ENCODE results near the gene HCFC1. TPM values are rescaled to one million over a fixed set of nuclear protein-coding genes. Genes with fewer than 3 reads are reported as not detected.

Gene HCFC1
- total and polyA plus RNA-seq, 3 donors from 2014 or later, result 32.3 to 115 (median 102) TPM

DNA sequence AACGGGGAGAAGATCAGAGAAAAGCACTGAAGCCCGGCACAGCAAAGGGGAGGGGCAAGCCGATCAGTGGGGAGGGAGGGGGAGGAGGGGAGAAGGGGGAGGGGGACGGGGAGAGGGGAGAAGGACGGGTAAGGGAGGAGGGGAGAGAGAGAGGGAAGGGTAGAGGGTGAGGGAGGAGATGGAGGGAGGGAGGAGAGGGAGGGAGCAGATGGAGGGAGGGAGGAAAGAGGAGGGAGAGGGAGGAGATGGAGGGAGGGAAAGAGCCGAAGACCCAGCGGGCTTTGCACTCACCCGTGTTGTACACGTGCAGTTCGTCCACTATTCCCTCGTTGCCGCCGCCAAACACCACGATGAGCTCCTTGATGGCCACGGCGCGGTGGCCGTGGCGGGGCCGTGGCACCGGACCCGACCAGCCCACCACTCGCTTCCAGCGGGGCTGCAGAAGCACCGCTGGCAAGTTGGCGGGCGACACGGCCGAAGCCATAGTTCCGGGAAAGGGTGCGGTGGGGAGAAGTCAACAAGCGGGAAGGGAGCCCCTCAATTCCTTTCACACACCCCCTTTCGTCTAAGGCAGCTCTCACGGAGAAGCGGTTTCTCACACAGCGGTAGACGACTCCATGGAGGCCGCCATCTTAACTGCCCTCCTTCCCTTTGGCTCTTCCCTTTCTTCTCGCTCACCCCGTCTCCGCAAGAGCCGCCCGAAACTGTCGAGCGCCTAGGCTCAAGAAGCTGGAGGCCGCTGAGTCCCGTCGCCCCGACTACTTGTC, 1.1 kb downstream of the HCFC1 start:
- H3K4me1 ChIP-seq, result peaks cover 12% of the 10 kb centered on the region
- H3K36me3 ChIP-seq (ENCODE audit: low read depth, missing control alignments), result no peaks in the 10 kb centered on the region
- TF ChIP-seq, protein P1, sequence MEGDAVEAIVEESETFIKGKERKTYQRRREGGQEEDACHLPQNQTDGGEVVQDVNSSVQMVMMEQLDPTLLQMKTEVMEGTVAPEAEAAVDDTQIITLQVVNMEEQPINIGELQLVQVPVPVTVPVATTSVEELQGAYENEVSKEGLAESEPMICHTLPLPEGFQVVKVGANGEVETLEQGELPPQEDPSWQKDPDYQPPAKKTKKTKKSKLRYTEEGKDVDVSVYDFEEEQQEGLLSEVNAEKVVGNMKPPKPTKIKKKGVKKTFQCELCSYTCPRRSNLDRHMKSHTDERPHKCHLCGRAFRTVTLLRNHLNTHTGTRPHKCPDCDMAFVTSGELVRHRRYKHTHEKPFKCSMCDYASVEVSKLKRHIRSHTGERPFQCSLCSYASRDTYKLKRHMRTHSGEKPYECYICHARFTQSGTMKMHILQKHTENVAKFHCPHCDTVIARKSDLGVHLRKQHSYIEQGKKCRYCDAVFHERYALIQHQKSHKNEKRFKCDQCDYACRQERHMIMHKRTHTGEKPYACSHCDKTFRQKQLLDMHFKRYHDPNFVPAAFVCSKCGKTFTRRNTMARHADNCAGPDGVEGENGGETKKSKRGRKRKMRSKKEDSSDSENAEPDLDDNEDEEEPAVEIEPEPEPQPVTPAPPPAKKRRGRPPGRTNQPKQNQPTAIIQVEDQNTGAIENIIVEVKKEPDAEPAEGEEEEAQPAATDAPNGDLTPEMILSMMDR (IDR thresholded peaks at IDR 0.05), result no peak
- no peak for TF ChIP-seq POLR2A (IDR thresholded peaks at IDR 0.05)
- no peaks in the 10 kb centered on the region for H3K9me3 ChIP-seq
- intact Hi-C loops (cut with DNase I; ENCODE audit: low total_unique reads), result no loop called here
- H3K4me3 ChIP-seq, result peak overlapping the region; percentile 74 to 88
- peak; percentile 42 for DNase-seq
- peak overlapping the region; percentile 98 to 99 for H3K27ac ChIP-seq
- WGBS, 2 donors, result 0% methylated on average over 3 to 37 of the region's 49 CpGs
- no peaks in the 10 kb centered on the region for H3K27me3 ChIP-seq

DNA sequence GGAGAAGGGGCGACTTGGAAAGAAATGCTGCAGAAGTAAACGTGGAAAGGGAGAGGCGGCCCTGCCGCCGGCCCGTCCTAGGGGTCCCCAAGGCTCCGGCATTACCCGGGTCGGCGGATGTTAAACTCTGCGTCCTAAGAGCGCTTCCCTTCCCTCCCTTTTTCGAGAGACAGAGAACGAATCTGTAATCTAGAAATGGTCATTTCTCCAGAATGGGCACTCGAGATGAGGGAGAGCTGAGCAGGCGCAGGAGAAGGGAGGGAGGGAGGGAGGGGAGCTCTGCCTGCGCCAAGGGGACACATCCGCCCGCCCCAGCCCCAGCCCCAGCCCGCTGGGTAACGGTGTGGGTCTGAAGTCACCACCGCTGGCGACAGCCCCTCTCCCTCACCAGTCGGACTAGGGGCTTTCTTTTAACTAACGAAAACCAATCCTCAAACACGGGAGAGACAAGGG, 1.7 kb downstream of the HCFC1 start:
- Histone ChIP-seq H3K9me3 (no peaks in the 10 kb centered on the region), H3K36me3 (ENCODE audit: low read depth, missing control alignments) (no peaks in the 10 kb centered on the region), H3K4me3 (peak overlapping the region; percentile 74 to 88), H3K4me1 (peaks cover 15% of the 10 kb centered on the region), H3K27me3 (no peaks in the 10 kb centered on the region), H3K27ac (peak overlapping the region; percentile 98 to 99)
- peak; percentile 43 for DNase-seq
- 1 to 3% methylated on average over 12 to 26 of the region's 26 CpGs for WGBS, 2 donors
- intact Hi-C loops (cut with DNase I; ENCODE audit: low total_unique reads), result no loop called here
- TF ChIP-seq POLR2A (IDR thresholded peaks at IDR 0.05), result no peak
- TF ChIP-seq, protein P1 (IDR thresholded peaks at IDR 0.05), result no peak

- TF ChIP-seq, protein P1 (IDR thresholded peaks at IDR 0.05), result no peak
- no peak for TF ChIP-seq POLR2A (IDR thresholded peaks at IDR 0.05)
- peak overlapping the region; percentile 74 to 88 for H3K4me3 ChIP-seq
- H3K36me3 ChIP-seq (ENCODE audit: low read depth, missing control alignments), result no peaks in the 10 kb centered on the region
- intact Hi-C loops (cut with DNase I; ENCODE audit: low total_unique reads), result no loop called here
- H3K27ac ChIP-seq, result peak overlapping the region; percentile 98 to 99
- H3K4me1 ChIP-seq, result peaks cover 19% of the 10 kb centered on the region
- 1 to 5% methylated on average over 8 to 18 of the region's 25 CpGs for WGBS, 2 donors
- H3K9me3 ChIP-seq, result no peaks in the 10 kb centered on the region
- DNase-seq, result no peak
- H3K27me3 ChIP-seq, result no peaks in the 10 kb centered on the region
Measured at GRCh38 chrX:153969125-153969903, 2.3 kb downstream of the HCFC1 start.

DNA sequence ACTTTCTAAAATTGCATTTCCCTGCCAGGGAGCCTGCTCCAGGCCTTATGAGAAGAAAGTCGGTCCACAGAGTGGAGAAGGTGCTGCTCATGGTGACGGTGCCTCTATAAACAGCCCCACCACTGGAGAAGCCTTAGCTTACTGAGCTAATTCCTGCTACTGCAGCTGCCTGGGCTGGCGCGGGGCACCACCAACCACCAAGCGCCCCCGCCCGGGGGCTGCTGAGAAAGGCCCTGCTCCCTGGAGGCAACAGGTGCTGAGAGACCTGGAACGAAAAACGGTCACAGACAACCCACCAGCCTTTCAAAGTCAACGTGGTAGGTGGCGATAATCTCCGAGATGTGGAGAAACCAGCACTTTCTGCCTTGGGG, 2.9 kb downstream of the HCFC1 start:
- intact Hi-C loops (cut with DNase I; ENCODE audit: low total_unique reads), result no loop called here
- H3K4me3 ChIP-seq, result peak overlapping the region in 1 of 2 donors; percentile 88
- peaks cover 19% of the 10 kb centered on the region for H3K4me1 ChIP-seq
- no peak for TF ChIP-seq POLR2A (IDR thresholded peaks at IDR 0.05)
- TF ChIP-seq, protein P1 (IDR thresholded peaks at IDR 0.05), result no peak
- no peaks in the 10 kb centered on the region for H3K36me3 ChIP-seq (ENCODE audit: low read depth, missing control alignments)
- DNase-seq, result no peak
- H3K27ac ChIP-seq, result peak overlapping the region in 1 of 2 donors; percentile 30
- no peaks in the 10 kb centered on the region for H3K27me3 ChIP-seq
- H3K9me3 ChIP-seq, result no peaks in the 10 kb centered on the region
- 14 to 17% methylated on average over 1 to 5 of the region's 12 CpGs for WGBS, 2 donors

Measured in testis (tissue), 3 donors.